ENCODE measurements around the gene ALG14.

The ALG14 gene

DNA sequence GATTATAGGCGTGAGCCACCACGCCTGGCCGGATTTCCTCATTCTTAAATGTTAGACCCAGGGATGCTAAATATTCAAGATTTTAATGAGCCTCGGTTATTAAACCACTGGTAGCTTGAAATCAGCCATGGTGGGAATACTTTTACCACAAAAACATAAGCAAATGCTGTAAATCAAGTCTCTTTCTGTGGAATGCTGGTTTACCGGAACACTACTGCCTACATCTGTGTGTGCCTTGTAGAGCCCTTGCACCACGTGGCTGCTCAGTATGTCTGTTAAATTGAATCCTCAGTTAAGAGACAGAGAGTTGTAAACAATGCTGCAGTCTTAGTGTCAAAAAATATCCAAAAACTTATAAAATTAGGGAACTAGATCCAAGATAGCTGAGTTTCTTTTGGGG lies 119.0 kb downstream of the ALG14 start:
- no peaks in the 10 kb centered on the region for H3K36me3 ChIP-seq (ENCODE audit: insufficient read depth, low read length)
- H3K4me1 ChIP-seq (ENCODE audit: insufficient read depth, low read length) = peaks cover 17% of the 10 kb centered on the region
- no peak for TF ChIP-seq EZH2 (IDR thresholded peaks at IDR 0.05; ENCODE audit: borderline replicate concordance, low read depth, low read length, severe bottlenecking)
- TF ChIP-seq, protein P1, sequence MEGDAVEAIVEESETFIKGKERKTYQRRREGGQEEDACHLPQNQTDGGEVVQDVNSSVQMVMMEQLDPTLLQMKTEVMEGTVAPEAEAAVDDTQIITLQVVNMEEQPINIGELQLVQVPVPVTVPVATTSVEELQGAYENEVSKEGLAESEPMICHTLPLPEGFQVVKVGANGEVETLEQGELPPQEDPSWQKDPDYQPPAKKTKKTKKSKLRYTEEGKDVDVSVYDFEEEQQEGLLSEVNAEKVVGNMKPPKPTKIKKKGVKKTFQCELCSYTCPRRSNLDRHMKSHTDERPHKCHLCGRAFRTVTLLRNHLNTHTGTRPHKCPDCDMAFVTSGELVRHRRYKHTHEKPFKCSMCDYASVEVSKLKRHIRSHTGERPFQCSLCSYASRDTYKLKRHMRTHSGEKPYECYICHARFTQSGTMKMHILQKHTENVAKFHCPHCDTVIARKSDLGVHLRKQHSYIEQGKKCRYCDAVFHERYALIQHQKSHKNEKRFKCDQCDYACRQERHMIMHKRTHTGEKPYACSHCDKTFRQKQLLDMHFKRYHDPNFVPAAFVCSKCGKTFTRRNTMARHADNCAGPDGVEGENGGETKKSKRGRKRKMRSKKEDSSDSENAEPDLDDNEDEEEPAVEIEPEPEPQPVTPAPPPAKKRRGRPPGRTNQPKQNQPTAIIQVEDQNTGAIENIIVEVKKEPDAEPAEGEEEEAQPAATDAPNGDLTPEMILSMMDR (IDR thresholded peaks at IDR 0.05; ENCODE audit: borderline replicate concordance, extremely low read depth, low read length, poor library complexity, severe bottlenecking) = no peak
- no peaks in the 10 kb centered on the region for H3K27me3 ChIP-seq (ENCODE audit: insufficient read depth, low read length, poor library complexity)
- no peak overlapping the region for H3K9ac ChIP-seq (ENCODE audit: low read depth, low read length)
- DNase-seq (no peak), ATAC-seq (ENCODE audit: insufficient read depth, low read depth) (no peak)
- no peaks in the 10 kb centered on the region for H3K9me3 ChIP-seq (ENCODE audit: insufficient read depth, low read length, severe bottlenecking)
- H3K4me3 ChIP-seq (ENCODE audit: low read depth in 1 of 2, low read length in 2 of 2) = no peak overlapping the region
- H3K27ac ChIP-seq (ENCODE audit: low read length) = no peak overlapping the region
- no peaks in the 10 kb centered on the region for H4K20me1 ChIP-seq (ENCODE audit: insufficient read depth, low read length)
- no peak overlapping the region for H2AFZ ChIP-seq (ENCODE audit: low read depth, low read length)
- H3K4me2 ChIP-seq (ENCODE audit: insufficient read depth, low read length) = no peak overlapping the region
- H3K79me2 ChIP-seq (ENCODE audit: insufficient read depth, low read length) = no peaks in the 10 kb centered on the region

DNA sequence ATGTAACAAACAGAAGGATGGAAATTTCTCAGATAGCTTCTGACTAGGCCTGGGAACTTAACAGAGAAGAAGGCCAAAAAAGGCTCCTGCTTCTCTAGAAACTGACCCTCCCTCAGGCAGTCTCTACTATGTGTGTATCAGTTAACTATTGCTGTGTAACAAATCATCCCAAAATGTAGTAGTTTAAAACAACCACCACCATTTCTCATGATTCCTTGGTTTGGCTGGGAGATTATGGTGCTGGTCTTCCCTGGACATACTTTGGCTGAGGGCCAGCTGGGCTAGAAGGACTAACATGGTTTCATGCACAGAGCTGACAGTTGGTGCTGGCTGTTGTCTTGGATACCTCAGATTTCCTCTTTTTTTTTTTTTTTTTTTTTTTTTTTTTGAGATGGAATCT lies 119.6 kb downstream of the ALG14 start:
- no peak for TF ChIP-seq EZH2 (IDR thresholded peaks at IDR 0.05; ENCODE audit: borderline replicate concordance, low read depth, low read length, severe bottlenecking)
- TF ChIP-seq, protein P1 (IDR thresholded peaks at IDR 0.05; ENCODE audit: borderline replicate concordance, extremely low read depth, low read length, poor library complexity, severe bottlenecking) = no peak
- Histone ChIP-seq H4K20me1 (ENCODE audit: insufficient read depth, low read length) (no peaks in the 10 kb centered on the region), H3K27me3 (ENCODE audit: insufficient read depth, low read length, poor library complexity) (no peaks in the 10 kb centered on the region), H3K9ac (ENCODE audit: low read depth, low read length) (no peak overlapping the region), H2AFZ (ENCODE audit: low read depth, low read length) (peak overlapping the region; percentile 36; the same call in 1 of the 2 replicates), H3K9me3 (ENCODE audit: insufficient read depth, low read length, severe bottlenecking) (no peaks in the 10 kb centered on the region), H3K4me2 (ENCODE audit: insufficient read depth, low read length) (no peak overlapping the region), H3K27ac (ENCODE audit: low read length) (no peak overlapping the region), H3K79me2 (ENCODE audit: insufficient read depth, low read length) (no peaks in the 10 kb centered on the region), H3K4me3 (ENCODE audit: low read depth in 1 of 2, low read length in 2 of 2) (no peak overlapping the region), H3K36me3 (ENCODE audit: insufficient read depth, low read length) (no peaks in the 10 kb centered on the region), H3K4me1 (ENCODE audit: insufficient read depth, low read length) (peaks cover 17% of the 10 kb centered on the region)
- ATAC-seq (ENCODE audit: insufficient read depth, low read depth) = no peak
- DNase-seq = no peak

DNA sequence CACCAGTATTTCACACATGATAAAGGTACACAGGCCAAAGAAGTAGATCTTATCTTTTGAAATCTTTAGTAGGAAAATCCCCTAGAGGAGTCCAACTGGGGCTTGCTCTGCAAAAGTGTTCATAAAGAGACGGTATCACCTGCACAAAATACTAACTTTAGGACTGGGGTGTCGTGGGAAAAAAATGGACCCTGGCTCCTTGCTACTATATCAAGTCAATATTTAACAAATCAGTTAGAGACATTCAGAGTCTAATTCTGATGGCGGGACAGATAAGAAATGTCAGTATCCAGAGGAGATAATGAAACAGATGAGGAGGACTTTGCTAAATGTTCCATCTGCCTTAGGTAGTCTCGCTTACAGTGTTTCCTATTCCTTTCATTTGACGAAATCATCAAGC lies 120.2 kb downstream of the ALG14 start:
- no peak for TF ChIP-seq EZH2 (IDR thresholded peaks at IDR 0.05; ENCODE audit: borderline replicate concordance, low read depth, low read length, severe bottlenecking)
- TF ChIP-seq, protein P1 (IDR thresholded peaks at IDR 0.05; ENCODE audit: borderline replicate concordance, extremely low read depth, low read length, poor library complexity, severe bottlenecking) = no peak
- Histone ChIP-seq H3K79me2 (ENCODE audit: insufficient read depth, low read length) (no peaks in the 10 kb centered on the region), H3K27ac (ENCODE audit: low read length) (no peak overlapping the region), H3K36me3 (ENCODE audit: insufficient read depth, low read length) (no peaks in the 10 kb centered on the region), H3K9me3 (ENCODE audit: insufficient read depth, low read length, severe bottlenecking) (no peaks in the 10 kb centered on the region), H3K4me3 (ENCODE audit: low read depth in 1 of 2, low read length in 2 of 2) (no peak overlapping the region), H4K20me1 (ENCODE audit: insufficient read depth, low read length) (no peaks in the 10 kb centered on the region), H2AFZ (ENCODE audit: low read depth, low read length) (no peak overlapping the region), H3K4me2 (ENCODE audit: insufficient read depth, low read length) (no peak overlapping the region), H3K27me3 (ENCODE audit: insufficient read depth, low read length, poor library complexity) (no peaks in the 10 kb centered on the region), H3K4me1 (ENCODE audit: insufficient read depth, low read length) (peaks cover 17% of the 10 kb centered on the region), H3K9ac (ENCODE audit: low read depth, low read length) (no peak overlapping the region)
- DNase-seq (no peak), ATAC-seq (ENCODE audit: insufficient read depth, low read depth) (no peak)

Measured in DND-41 (cell line).